ENCODE measurements around the gene GMPPA. TPM values are rescaled to one million over a fixed set of nuclear protein-coding genes. Genes with fewer than 3 reads are reported as not detected.
A peak's percentile ranks its signal among the peaks of the same experiment; 100 is the strongest.

Gene GMPPA
- total and polyA plus RNA-seq, 9 donors: 14.2 to 35.7 (median 23.7) TPM

GRCh38 chr2:219536967-219537366, 38.3 kb downstream of the GMPPA start:
- TF ChIP-seq CTCF (IDR thresholded peaks at IDR 0.05) (no peak), POLR2A (IDR thresholded peaks at IDR 0.05) (no peak), EP300 (IDR thresholded peaks at IDR 0.05) (no peak)
- DNase-seq: no peak
- WGBS, 3 donors: 47 to 73% (median 58%) methylated on average over 9 of the region's 9 CpGs
- Histone ChIP-seq H3K36me3 (no peaks in the 10 kb centered on the region), H3K27me3 (no peaks in the 10 kb centered on the region), H3K9me3 (no peaks in the 10 kb centered on the region), H3K4me1 (ENCODE audit: insufficient read depth) (peaks cover 6% of the 10 kb centered on the region), H3K4me3 (no peak overlapping the region), H3K27ac (peak overlapping the region in 1 of 2 donors; percentile 48)
- intact Hi-C loops (cut with DNase I): loop anchor here in 2 of 4 donors (10.0 kb wide), 2 partner anchors 62 to 372 kb away; partner anchors contain the start of gene NHEJ1 (in 1 of the 2)

DNA sequence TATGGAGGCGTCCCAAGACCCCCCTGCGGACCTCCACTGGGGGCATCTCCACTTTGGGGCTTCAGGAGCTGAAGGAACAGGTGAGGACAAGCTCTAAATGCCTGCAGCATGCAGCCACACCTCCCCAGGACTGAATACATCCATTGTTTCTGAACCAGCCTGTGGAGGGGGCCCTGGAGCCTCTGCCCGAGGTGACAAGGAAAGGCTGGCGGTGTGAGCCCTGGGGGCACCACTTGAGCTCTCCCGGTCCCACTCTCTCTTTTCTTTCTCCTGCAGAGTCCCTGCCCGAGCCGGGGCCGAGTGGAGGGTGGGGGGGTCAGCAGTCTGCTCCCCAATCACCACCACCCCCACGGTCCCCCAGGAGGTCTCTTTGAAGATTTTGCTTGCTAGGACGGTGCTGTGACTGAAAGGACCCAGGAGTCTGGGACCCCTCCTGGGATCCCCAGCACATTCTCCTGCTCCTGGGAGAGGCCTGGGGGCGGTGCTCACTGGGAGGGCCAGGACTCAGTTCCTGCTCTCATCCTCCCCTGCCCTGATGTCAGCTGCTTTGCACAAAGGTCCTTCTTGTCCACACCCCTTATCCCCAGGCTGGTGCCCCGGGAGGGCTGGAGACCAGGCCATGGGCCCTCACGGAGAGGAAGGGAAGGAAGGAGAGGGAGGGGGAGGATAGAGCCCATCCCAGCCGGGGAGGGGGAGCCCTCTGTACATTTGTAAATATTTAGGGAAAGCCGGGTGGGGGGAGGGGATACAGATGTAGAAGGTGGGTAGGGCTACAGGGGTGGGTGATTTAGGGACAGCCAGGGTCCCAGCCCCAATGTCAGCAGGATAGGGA, 39.2 kb downstream of the GMPPA start:
- DNase-seq: peak in 1 of 5 donors; percentile 63
- H3K27ac ChIP-seq: peak overlapping the region; percentile 38 to 48
- peaks cover 7% of the 10 kb centered on the region for H3K4me1 ChIP-seq (ENCODE audit: insufficient read depth)
- intact Hi-C loops (cut with DNase I): loop anchor here in 2 of 4 donors (10.0 kb wide), 2 partner anchors 63 to 373 kb away; partner anchors contain the start of gene NHEJ1 (in 1 of the 2)
- H3K27me3 ChIP-seq: no peaks in the 10 kb centered on the region
- no peaks in the 10 kb centered on the region for H3K36me3 ChIP-seq
- H3K9me3 ChIP-seq: no peaks in the 10 kb centered on the region
- no peak for TF ChIP-seq CTCF (IDR thresholded peaks at IDR 0.05)
- TF ChIP-seq EP300 (IDR thresholded peaks at IDR 0.05): no peak
- no peak for TF ChIP-seq POLR2A (IDR thresholded peaks at IDR 0.05)
- H3K4me3 ChIP-seq: no peak overlapping the region
- 48 to 50% (median 50%) methylated on average over 14 to 15 of the region's 15 CpGs for WGBS, 3 donors

- Histone ChIP-seq H3K36me3 (no peaks in the 10 kb centered on the region), H3K27me3 (no peaks in the 10 kb centered on the region), H3K4me1 (ENCODE audit: insufficient read depth) (peaks cover 7% of the 10 kb centered on the region), H3K4me3 (no peak overlapping the region), H3K27ac (peak overlapping the region; percentile 38 to 48), H3K9me3 (no peaks in the 10 kb centered on the region)
- TF ChIP-seq POLR2A (IDR thresholded peaks at IDR 0.05) (no peak), EP300 (IDR thresholded peaks at IDR 0.05) (no peak), CTCF (IDR thresholded peaks at IDR 0.05) (no peak)
- DNase-seq: peak in 4 of 5 donors; percentile 50 to 76 (median 71)
- 31 to 50% (median 35%) methylated on average over 6 of the region's 6 CpGs for WGBS, 3 donors
- intact Hi-C loops (cut with DNase I): loop anchor here in 2 of 4 donors (10.0 kb wide), 2 partner anchors 64 to 374 kb away; partner anchors contain the start of gene NHEJ1 (in 1 of the 2)
Observed at GRCh38 chr2:219538504-219538951, 39.8 kb downstream of the GMPPA start.

DNA sequence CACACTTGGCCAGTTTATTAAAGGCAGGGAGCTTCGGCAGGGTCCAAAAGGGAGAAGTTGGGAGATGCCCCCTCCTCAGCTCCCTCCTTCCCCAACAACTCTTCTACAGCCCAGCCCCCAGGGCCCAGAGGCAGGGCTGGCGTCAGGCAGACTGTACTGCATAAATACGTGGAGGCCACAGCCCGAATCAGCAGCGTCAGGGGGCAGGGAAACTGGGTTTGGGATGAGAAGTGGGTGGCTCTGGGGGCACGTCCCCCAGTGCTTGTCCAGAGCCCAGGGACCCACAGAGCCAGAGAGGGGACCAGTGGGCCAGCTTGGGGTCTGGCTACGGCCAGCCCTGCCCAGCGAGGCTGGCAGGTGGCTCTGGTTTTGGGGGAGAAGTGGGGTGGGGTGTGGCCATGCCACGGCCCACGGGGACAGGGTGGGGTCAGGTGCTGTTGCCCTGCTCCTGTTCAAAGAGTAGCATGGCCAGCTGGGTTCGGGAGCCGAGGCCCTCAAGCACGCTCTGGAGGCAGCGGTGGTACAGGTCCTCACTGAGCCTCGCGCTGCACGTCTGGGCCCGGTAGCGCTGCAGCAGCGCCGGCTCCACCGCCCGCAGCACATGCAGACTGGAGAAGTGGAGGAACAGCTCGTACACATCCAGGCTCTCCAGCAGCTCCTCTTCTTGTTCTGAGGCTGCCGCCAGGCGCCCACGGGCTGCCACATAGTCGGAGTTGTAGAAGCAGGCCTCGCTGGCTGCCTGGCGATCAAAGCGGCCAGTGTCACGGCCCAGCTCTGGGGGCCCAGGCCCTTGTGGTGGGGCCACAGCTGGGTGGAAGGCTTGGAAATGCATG, 40.5 kb downstream of the GMPPA start:
- no peaks in the 10 kb centered on the region for H3K36me3 ChIP-seq
- no peak overlapping the region for H3K4me3 ChIP-seq
- intact Hi-C loops (cut with DNase I): loop anchor here in 2 of 4 donors (10.0 kb wide), 2 partner anchors 64 to 374 kb away; partner anchors contain the start of gene NHEJ1 (in 1 of the 2)
- 74 to 86% (median 79%) methylated on average over 25 to 32 of the region's 32 CpGs for WGBS, 3 donors
- no peak for TF ChIP-seq CTCF (IDR thresholded peaks at IDR 0.05)
- TF ChIP-seq POLR2A (IDR thresholded peaks at IDR 0.05): no peak
- no peak overlapping the region for H3K27ac ChIP-seq
- H3K4me1 ChIP-seq (ENCODE audit: insufficient read depth): peaks cover 7% of the 10 kb centered on the region
- H3K27me3 ChIP-seq: no peaks in the 10 kb centered on the region
- no peaks in the 10 kb centered on the region for H3K9me3 ChIP-seq
- DNase-seq: no peak
